HS-5 (cell line): ENCODE measurements around the gene RBM33.
"Not testable (repeated sequence)": the region's sequence is repeated elsewhere in the genome, so short reads cannot be mapped to it uniquely, and the experiment has no call there.

Experiments used
- DNase-seq: peaks from one replicate; pipeline ENCODE4 v3.0.0-alpha.2; 2012; ENCODE audit warnings: low read depth

RBM33 gene

GRCh38 chr7:155644178-155644970 is at the start of gene RBM33:
RBM33 (plus strand) TSS chr7:155644661; CDS start chr7:155644877, 216 bp downstream.
- DNase-seq = peak; percentile 42

- DNase-seq = no peak
Measured at GRCh38 chr7:155594961-155595366, 49.5 kb upstream of the RBM33 start.

- no peak for DNase-seq
Measured at GRCh38 chr7:155597753-155598140, 46.7 kb upstream of the RBM33 start.

GRCh38 chr7:155598810-155599210 is 45.7 kb upstream of the RBM33 start:
- DNase-seq = peak; percentile 33

GRCh38 chr7:155602156-155602555 is 42.3 kb upstream of the RBM33 start:
- DNase-seq = no peak

- DNase-seq = no peak
Measured at GRCh38 chr7:155602750-155603149, 41.7 kb upstream of the RBM33 start.

- no peak for DNase-seq
Measured at GRCh38 chr7:155603205-155603857, 41.1 kb upstream of the RBM33 start.

- DNase-seq = no peak
Measured at GRCh38 chr7:155603858-155604503, 40.5 kb upstream of the RBM33 start.

- no peak for DNase-seq
Measured at GRCh38 chr7:155604504-155604997, 39.9 kb upstream of the RBM33 start.

- no peak for DNase-seq
Measured at GRCh38 chr7:155609185-155609584, 35.3 kb upstream of the RBM33 start.

GRCh38 chr7:155610633-155611193 is 33.7 kb upstream of the RBM33 start:
- no peak for DNase-seq

- no peak for DNase-seq
Measured at GRCh38 chr7:155611808-155612447, 32.5 kb upstream of the RBM33 start.

- DNase-seq = no peak
Measured at GRCh38 chr7:155612658-155613057, 31.8 kb upstream of the RBM33 start.

GRCh38 chr7:155615085-155615484 is 29.4 kb upstream of the RBM33 start:
- not testable (repeated sequence) for DNase-seq

GRCh38 chr7:155618708-155619633 is 25.5 kb upstream of the RBM33 start:
- no peak for DNase-seq

GRCh38 chr7:155619634-155620271 is 24.7 kb upstream of the RBM33 start:
- DNase-seq = no peak

GRCh38 chr7:155620497-155620896 is 24.0 kb upstream of the RBM33 start:
- no peak for DNase-seq

GRCh38 chr7:155621418-155621980 is 23.0 kb upstream of the RBM33 start:
- no peak for DNase-seq

- DNase-seq = no peak
Measured at GRCh38 chr7:155624412-155624811, 20.0 kb upstream of the RBM33 start.

- DNase-seq = no peak
Measured at GRCh38 chr7:155625557-155625956, 18.9 kb upstream of the RBM33 start.
